GM10248 (cell line): ENCODE data around the gene PPP1R13L.

Experiments used
- CTCF ChIA-PET: fragments of 300-600 bp; sonication (Branson Sonifier 250); formaldehyde crosslinking; extraction: SDS; loops from one replicate; lab custom pipeline; 2021; ENCODE audit warnings: antibody characterized with exemption; lab: Yijun Ruan, JAX
- POLR2A ChIA-PET: fragments of 350-650 bp; sonication (Branson Sonifier 250); formaldehyde crosslinking; extraction: SDS; loops from one replicate; lab custom pipeline; 2020; ENCODE audit warnings: antibody characterized with exemption; lab: Yijun Ruan, JAX
- DNase-seq: peaks from one replicate; pipeline ENCODE4 v3.0.0; 2012; ENCODE audit errors: extremely low spot score
- TF ChIP-seq, protein P1 (sequence below): IDR thresholded peaks from 2 replicates; pipeline ENCODE4 v1.5.1; 2012; ENCODE audit warnings: mild to moderate bottlenecking, low read depth; ENCODE audit errors: extremely low read depth, missing control alignments, control extremely low read depth

PPP1R13L gene, protein sequence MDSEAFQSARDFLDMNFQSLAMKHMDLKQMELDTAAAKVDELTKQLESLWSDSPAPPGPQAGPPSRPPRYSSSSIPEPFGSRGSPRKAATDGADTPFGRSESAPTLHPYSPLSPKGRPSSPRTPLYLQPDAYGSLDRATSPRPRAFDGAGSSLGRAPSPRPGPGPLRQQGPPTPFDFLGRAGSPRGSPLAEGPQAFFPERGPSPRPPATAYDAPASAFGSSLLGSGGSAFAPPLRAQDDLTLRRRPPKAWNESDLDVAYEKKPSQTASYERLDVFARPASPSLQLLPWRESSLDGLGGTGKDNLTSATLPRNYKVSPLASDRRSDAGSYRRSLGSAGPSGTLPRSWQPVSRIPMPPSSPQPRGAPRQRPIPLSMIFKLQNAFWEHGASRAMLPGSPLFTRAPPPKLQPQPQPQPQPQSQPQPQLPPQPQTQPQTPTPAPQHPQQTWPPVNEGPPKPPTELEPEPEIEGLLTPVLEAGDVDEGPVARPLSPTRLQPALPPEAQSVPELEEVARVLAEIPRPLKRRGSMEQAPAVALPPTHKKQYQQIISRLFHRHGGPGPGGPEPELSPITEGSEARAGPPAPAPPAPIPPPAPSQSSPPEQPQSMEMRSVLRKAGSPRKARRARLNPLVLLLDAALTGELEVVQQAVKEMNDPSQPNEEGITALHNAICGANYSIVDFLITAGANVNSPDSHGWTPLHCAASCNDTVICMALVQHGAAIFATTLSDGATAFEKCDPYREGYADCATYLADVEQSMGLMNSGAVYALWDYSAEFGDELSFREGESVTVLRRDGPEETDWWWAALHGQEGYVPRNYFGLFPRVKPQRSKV

DNA sequence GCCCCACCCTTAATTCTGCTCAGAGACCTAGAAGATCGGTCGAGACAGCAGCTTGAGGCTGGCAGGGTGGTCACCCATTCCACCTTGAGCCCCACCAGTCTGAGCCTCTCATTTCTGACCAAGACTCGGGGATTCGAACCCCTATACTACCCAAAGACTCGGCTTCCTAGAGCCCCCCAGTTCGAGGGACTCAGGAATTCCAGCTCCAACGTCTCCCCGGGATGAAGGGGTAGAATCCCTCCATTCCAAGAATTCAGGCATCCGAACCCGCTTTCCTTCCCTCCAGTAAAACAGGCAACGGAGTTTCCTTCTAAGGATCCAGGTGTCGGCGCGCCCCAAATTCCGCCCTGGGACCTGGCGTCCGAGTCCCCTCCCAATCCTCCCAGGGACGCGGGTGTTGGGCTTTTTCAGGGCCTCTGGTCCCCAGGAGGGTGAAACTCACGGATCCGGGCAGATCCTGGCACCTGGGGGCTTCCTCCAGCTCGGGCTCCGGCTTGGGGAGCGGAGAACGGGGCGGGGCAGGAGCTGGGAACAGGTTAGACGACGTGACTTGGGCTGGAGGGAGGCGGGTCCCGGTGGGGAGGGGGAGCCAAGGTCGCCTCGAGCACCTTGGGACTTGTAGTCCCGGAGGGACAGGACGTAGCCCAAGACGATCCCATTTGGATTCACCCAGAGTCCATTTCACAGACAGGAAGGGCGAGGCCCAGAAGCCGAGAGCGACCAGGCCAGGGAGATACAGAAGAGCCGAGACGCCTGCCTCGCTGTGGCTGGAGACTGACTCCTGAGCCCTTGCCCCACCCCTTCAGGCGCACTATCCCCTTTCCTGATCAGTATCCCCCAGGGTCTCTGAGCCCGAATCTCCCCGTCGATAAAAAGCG lies at the start of gene PPP1R13L:
PPP1R13L (minus strand) TSS at position 513 of the 878 bp plus-strand sequence. CDS start 6,751 bp downstream, outside the sequence.
- TF ChIP-seq, protein P1, sequence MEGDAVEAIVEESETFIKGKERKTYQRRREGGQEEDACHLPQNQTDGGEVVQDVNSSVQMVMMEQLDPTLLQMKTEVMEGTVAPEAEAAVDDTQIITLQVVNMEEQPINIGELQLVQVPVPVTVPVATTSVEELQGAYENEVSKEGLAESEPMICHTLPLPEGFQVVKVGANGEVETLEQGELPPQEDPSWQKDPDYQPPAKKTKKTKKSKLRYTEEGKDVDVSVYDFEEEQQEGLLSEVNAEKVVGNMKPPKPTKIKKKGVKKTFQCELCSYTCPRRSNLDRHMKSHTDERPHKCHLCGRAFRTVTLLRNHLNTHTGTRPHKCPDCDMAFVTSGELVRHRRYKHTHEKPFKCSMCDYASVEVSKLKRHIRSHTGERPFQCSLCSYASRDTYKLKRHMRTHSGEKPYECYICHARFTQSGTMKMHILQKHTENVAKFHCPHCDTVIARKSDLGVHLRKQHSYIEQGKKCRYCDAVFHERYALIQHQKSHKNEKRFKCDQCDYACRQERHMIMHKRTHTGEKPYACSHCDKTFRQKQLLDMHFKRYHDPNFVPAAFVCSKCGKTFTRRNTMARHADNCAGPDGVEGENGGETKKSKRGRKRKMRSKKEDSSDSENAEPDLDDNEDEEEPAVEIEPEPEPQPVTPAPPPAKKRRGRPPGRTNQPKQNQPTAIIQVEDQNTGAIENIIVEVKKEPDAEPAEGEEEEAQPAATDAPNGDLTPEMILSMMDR: no peak
- peak; percentile 89 for DNase-seq
- POLR2A ChIA-PET: no interaction called here
- CTCF ChIA-PET: interaction anchor here (0.9 to 2.4 kb wide), 7 partner anchors 11 to 80 kb away, joined by 3 to 16 read pairs (median 6); no protein-coding TSS in a partner anchor

DNA sequence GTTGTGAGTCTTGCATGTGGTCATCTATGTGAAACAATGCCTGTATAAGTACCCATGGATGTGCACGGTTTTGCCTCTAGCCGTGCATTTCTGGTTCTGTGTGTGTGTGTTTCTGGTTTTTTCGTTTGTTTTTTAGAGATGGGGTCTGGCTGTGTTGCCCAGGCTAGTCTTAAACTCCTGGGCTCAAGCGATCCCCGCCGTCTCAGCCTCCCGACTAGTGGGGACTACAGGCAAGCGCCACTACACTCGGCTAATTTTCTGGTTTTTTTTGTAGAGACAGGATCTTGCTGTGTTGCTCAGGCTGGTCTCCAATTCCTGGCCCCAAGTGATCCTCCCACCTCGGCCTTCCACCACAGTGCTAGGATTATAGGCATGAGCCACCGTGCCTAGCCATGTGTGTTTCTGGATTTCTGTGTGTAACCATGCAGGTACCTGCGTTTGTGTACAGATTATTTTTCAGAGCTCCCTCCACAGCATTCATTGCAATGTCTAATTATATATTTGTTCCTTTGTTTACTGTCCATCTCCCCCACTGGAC lies 47.0 kb upstream of the PPP1R13L start:
- POLR2A ChIA-PET: interaction anchor here (0.7 to 5.6 kb wide), 2 partner anchors 16 kb away, joined by 3 to 48 read pairs; partner anchors contain the start of gene FOSB
- DNase-seq: no peak
- CTCF ChIA-PET: interaction anchor here (1.0 to 8.0 kb wide), 4 partner anchors 10 to 33 kb away, joined by 5 to 58 read pairs (median 14); no protein-coding TSS in a partner anchor
- TF ChIP-seq, protein P1: no peak

DNA sequence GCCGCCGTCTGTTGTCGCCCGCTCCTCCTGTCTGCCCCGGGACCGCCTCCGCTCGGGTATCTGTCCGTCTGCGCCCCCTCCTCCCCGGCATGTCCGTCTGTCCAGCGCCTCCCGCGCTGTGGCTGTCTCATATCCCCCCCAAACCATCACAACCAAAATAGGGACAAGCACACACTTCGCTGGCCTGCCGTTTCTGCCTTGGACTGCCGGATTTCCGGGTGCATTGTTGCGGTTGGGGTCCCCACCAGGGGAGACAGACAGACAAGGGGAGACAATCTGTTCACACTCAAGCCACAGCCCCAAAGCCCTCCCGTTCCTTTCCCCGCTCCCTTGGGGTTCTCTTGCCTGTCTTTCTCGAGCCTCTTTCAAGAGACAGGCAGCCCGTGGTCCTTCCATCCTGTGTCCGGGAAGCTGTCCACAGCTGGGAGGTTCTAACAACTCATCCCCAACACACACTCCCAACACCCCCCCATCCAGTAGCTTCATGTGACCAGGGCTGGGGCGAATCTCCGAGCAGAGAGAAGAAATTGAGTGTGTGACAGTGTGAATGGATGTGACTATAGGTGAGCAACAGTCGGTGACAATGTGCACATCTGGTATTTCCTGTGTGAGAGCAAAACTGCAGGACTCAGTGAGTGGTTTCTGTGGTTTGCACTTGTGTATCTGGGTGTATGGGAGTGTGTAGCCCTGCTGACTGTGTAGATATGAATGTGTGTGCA lies 46.4 kb upstream of the PPP1R13L start:
- CTCF ChIA-PET: interaction anchor here (1.7 to 8.0 kb wide), 3 partner anchors 11 to 27 kb away, joined by 6 to 58 read pairs (median 21); no protein-coding TSS in a partner anchor
- POLR2A ChIA-PET: interaction anchor here (0.7 kb wide), 1 partner anchor 16 kb away, joined by 3 read pairs; the partner anchor contains the start of gene FOSB
- TF ChIP-seq, protein P1: no peak
- no peak for DNase-seq

DNA sequence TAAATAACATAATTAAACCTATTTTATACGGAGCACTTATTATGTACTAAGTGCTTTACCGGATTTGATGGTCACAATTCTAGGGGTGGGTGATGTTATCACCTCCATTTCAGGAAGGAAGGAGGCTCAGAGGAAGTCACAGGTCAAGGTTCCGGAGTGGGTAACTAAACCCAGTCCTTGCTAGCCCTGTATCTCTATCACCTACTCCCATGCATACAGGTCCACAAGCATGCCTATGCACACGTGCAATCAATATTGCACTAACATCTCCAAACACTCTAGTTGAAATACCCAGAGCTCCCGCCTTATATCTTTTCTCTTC lies 45.1 kb upstream of the PPP1R13L start:
- DNase-seq: no peak
- ChIA-PET CTCF (interaction anchor here (1.8 to 8.7 kb wide), 3 partner anchors 11 to 35 kb away, joined by 12 to 87 read pairs (median 27); no protein-coding TSS in a partner anchor), POLR2A (no interaction called here)
- TF ChIP-seq, protein P1: no peak

DNA sequence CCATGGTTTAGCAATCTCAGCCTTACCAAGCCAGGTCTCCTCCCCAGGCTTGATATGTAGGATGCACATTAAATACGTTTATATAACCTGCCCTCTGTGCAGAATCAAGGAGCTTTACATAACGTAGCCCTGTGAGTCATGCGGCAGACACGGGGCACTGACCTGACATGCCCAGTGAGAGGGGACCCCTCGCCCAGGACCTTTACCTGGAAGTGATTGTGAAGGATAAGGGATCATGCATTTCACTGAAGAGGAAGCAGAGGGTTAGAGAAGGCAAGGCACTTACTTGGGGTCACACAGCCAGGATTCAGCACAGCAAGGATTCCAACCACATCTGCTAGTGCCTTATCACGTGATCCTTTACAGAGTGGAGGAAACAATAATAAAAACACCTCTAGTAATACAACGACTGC lies 44.0 kb upstream of the PPP1R13L start:
- TF ChIP-seq, protein P1: no peak
- POLR2A ChIA-PET: no interaction called here
- CTCF ChIA-PET: interaction anchor here (1.0 to 8.7 kb wide), 5 partner anchors 10 to 243 kb away, joined by 4 to 87 read pairs (median 12); partner anchors contain the start of genes QPCTL and SNRPD2
- DNase-seq: no peak
